ENCODE data around the gene CPEB4. TPM values are rescaled to one million over a fixed set of nuclear protein-coding genes. Genes with fewer than 3 reads are reported as not detected.
A peak's percentile ranks its signal among the peaks of the same experiment; 100 is the strongest.

CPEB4 gene
- total and polyA plus RNA-seq, 2 of the 8 experiments (the other 6 are each of a cell fraction or from before 2014, with no cell fraction given), result 8.4 to 13.4 TPM

- peak; percentile 100 for TF ChIP-seq SIN3A (conservative IDR thresholded peaks at IDR 0.05 in 1 of 2, IDR thresholded peaks at IDR 0.05 in 1 of 2; ENCODE audit: low read depth in 1 of 2, low read length in 2 of 2)
- TF ChIP-seq EGR1 (IDR thresholded peaks at IDR 0.05; ENCODE audit: borderline replicate concordance, low read depth, low read length), result no peak
- no peak for TF ChIP-seq CBX5 (IDR thresholded peaks at IDR 0.05; ENCODE audit: low read depth, low read length)
- peak; percentile 76 for TF ChIP-seq ASH2L (IDR thresholded peaks at IDR 0.05; ENCODE audit: low read length)
- TF ChIP-seq ATF3 (IDR thresholded peaks at IDR 0.05; ENCODE audit: insufficient read depth, low read depth, low read length), result no peak
- TF ChIP-seq SP4 (IDR thresholded peaks at IDR 0.05; ENCODE audit: low read length), result peak; percentile 95
- no peak for TF ChIP-seq SIRT6 (IDR thresholded peaks at IDR 0.05; ENCODE audit: low read length)
- TF ChIP-seq FOSL1 (IDR thresholded peaks at IDR 0.05; ENCODE audit: insufficient read depth, low read depth, low read length), result no peak
Measured at GRCh38 chr5:173887610-173888472, at the start of gene CPEB4 (continued).

All from H1 (cell line).